H1 (cell line): ENCODE measurements around the gene PCIF1. TPM values are rescaled to one million over a fixed set of nuclear protein-coding genes. Genes with fewer than 3 reads are reported as not detected.

Experiments
- CTCF ChIA-PET: fragments of 300-600 bp; sonication (Branson Sonifier 250); formaldehyde crosslinking; loops from one replicate; lab custom pipeline; 2021; ENCODE audit not compliant: partially characterized antibody; lab: Charles Lee
- POLR2A ChIA-PET: fragments of 300-600 bp; sonication (Branson Sonifier 250); formaldehyde crosslinking; loops from one replicate; lab custom pipeline; 2021; ENCODE audit warnings: inconsistent platforms; ENCODE audit not compliant: partially characterized antibody; lab: Charles Lee
- DNase-seq, 2 experiments: peaks; one replicate each; pipeline versions ENCODE4 v3.0.0 to v3.0.0-alpha.2; 2010 to 2022; ENCODE audit warnings: low spot score in 2 of 2, low read depth in 1 of 2, mixed read lengths in 1 of 2
- FAIRE-seq: peaks from 2 replicates; lab custom pipeline; 2011; peaks lifted over from hg19 to GRCh38; lab: Jason Lieb, UNC
- H2AFZ ChIP-seq: 2 replicates; pipeline ENCODE4 v1.8.1; 2012; ENCODE audit warnings: low read length, inconsistent platforms
- H2AK5ac ChIP-seq: 2 replicates; pipeline ENCODE4 v1.6.1; 2013; ENCODE audit warnings: low read depth, low read length
- H2BK120ac ChIP-seq: replicated peaks from 2 replicates; pipeline ENCODE3; 2013; ENCODE audit warnings: low read depth, low read length, inconsistent platforms
- H2BK12ac ChIP-seq: 2 replicates; pipeline ENCODE4 v1.6.1; 2013; ENCODE audit warnings: low read depth, low read length
- H2BK15ac ChIP-seq: 2 replicates; pipeline ENCODE4 v1.6.1; 2013; ENCODE audit warnings: low read length
- H2BK20ac ChIP-seq: 2 replicates; pipeline ENCODE4 v1.6.1; 2013; ENCODE audit warnings: low read length
- H2BK5ac ChIP-seq: 2 replicates; pipeline ENCODE4 v1.6.1; 2013; ENCODE audit warnings: low read depth, low read length
- H3K14ac ChIP-seq: 2 replicates; pipeline ENCODE4 v1.6.1; 2013; ENCODE audit warnings: inconsistent platforms; ENCODE audit not compliant: insufficient read length
- H3K18ac ChIP-seq: 2 replicates; pipeline ENCODE4 v1.6.1; 2013; ENCODE audit warnings: low read length; ENCODE audit errors: extremely low read depth
- H3K23ac ChIP-seq: 2 replicates; pipeline ENCODE4 v1.6.1; 2013; ENCODE audit warnings: inconsistent platforms; ENCODE audit not compliant: insufficient read length
- H3K23me2 ChIP-seq: 2 replicates; pipeline ENCODE4 v1.6.1; 2013; ENCODE audit warnings: low read depth, low read length
- H3K27ac ChIP-seq: 2 replicates; pipeline ENCODE4 v1.6.1; 2011; ENCODE audit warnings: low read depth, low read length, inconsistent platforms
- H3K27me3 ChIP-seq, 4 experiments: replicated peaks in 1 of 4; 1 replicate in 1 of 4; 2 replicates in 3 of 4; pipeline versions ENCODE4 v1.6.1 to v1.8.1; 2011 to 2013; ENCODE audit warnings: low read length in 3 of 4, mild to moderate bottlenecking in 3 of 4, inconsistent platforms in 2 of 4, mixed read lengths in 2 of 4, moderate library complexity in 1 of 4; ENCODE audit not compliant: control insufficient read depth in 3 of 4, insufficient read depth in 3 of 4; ENCODE audit errors: extremely low read depth in 1 of 4
- H3K36me3 ChIP-seq, 4 experiments: 2 replicates each; pipeline versions ENCODE4 v1.6.1 to v1.8.1; 2011 to 2013; ENCODE audit warnings: mild to moderate bottlenecking in 4 of 4, low read length in 3 of 4, moderate library complexity in 2 of 4, control low read depth in 1 of 4, inconsistent platforms in 1 of 4; ENCODE audit not compliant: insufficient read depth in 4 of 4, control insufficient read depth in 2 of 4
- H3K4ac ChIP-seq: replicated peaks from 2 replicates; pipeline ENCODE3; 2013; ENCODE audit warnings: low read length, low read depth, mixed read lengths, inconsistent platforms; ENCODE audit not compliant: insufficient read length
- H3K4me1 ChIP-seq, 4 experiments: replicated peaks in 1 of 4; 1 replicate in 1 of 4; 2 replicates in 3 of 4; pipeline versions ENCODE4 v1.6.1 to v1.8.1; 2011 to 2013; ENCODE audit warnings: low read length in 3 of 4, inconsistent platforms in 2 of 4, mixed read lengths in 1 of 4; ENCODE audit not compliant: insufficient read depth in 4 of 4, control insufficient read depth in 3 of 4
- H3K4me2 ChIP-seq, 2 experiments: 2 replicates each; pipeline versions ENCODE4 v1.6.1 to v1.8.1; 2011 to 2013; ENCODE audit warnings: low read depth in 2 of 2, low read length in 2 of 2, control low read depth in 1 of 2, inconsistent platforms in 1 of 2, mild to moderate bottlenecking in 1 of 2; ENCODE audit not compliant: insufficient read depth in 1 of 2
- H3K4me3 ChIP-seq, 4 experiments: fragments of 200-600, 300-600 bp in 1 of 4; sonication (generic), shearing (Covaris generic), sonication (Bioruptor Twin) in 1 of 4; 2 replicates each; pipeline versions ENCODE4 v1.5.1 to v1.8.1; 2011 to 2016; ENCODE audit warnings: low read length in 4 of 4, low read depth in 3 of 4, control low read depth in 2 of 4, inconsistent platforms in 2 of 4, mild to moderate bottlenecking in 2 of 4, mixed read lengths in 1 of 4, moderate library complexity in 1 of 4; ENCODE audit not compliant: insufficient read depth in 2 of 4; ENCODE audit errors: extremely low read depth in 1 of 4
- H3K56ac ChIP-seq: replicated peaks from 2 replicates; pipeline ENCODE3; 2013; ENCODE audit warnings: low read depth, mild to moderate bottlenecking, mixed read lengths, low read length, inconsistent platforms; ENCODE audit not compliant: insufficient read length
- H3K79me1 ChIP-seq: 2 replicates; pipeline ENCODE4 v1.6.1; 2013; ENCODE audit warnings: low read depth, low read length, control low read depth
- H3K79me2 ChIP-seq, 2 experiments: 2 replicates each; pipeline versions ENCODE4 v1.6.1 to v1.8.1; 2012 to 2013; ENCODE audit warnings: low read length in 2 of 2, mild to moderate bottlenecking in 2 of 2, inconsistent platforms in 1 of 2; ENCODE audit not compliant: insufficient read depth in 2 of 2, control insufficient read depth in 1 of 2
- H3K9ac ChIP-seq, 4 experiments: replicated peaks in 1 of 4; 1 replicate in 1 of 4; 2 replicates in 3 of 4; pipeline versions ENCODE4 v1.6.1 to v1.8.1; 2011 to 2013; ENCODE audit warnings: low read depth in 3 of 4, low read length in 3 of 4, control low read depth in 2 of 4, mild to moderate bottlenecking in 2 of 4, moderate library complexity in 2 of 4, inconsistent platforms in 1 of 4; ENCODE audit errors: extremely low read depth in 1 of 4
- H3K9me3 ChIP-seq, 2 experiments: 2 replicates each; pipeline versions ENCODE4 v1.6.1 to v1.8.1; 2012 to 2013; ENCODE audit warnings: mild to moderate bottlenecking in 2 of 2, moderate library complexity in 2 of 2, control low read depth in 1 of 2, inconsistent platforms in 1 of 2, low read depth in 1 of 2, low read length in 1 of 2, mixed read lengths in 1 of 2; ENCODE audit not compliant: insufficient read depth in 2 of 2
- H4K20me1 ChIP-seq, 2 experiments: replicated peaks in 1 of 2; 2 replicates each; pipeline versions ENCODE3 to v1.8.1; 2011 to 2013; ENCODE audit warnings: inconsistent platforms in 2 of 2, low read length in 2 of 2, mild to moderate bottlenecking in 1 of 2; ENCODE audit not compliant: insufficient read depth in 2 of 2, control insufficient read depth in 1 of 2
- H4K5ac ChIP-seq: 2 replicates; pipeline ENCODE4 v1.6.1; 2013; ENCODE audit warnings: low read length, low read depth, mixed read lengths, inconsistent platforms; ENCODE audit not compliant: insufficient read length
- H4K8ac ChIP-seq: 2 replicates; pipeline ENCODE4 v1.8.0; 2013; ENCODE audit warnings: mild to moderate bottlenecking, moderate library complexity, low read length, inconsistent platforms; ENCODE audit not compliant: insufficient read depth; ENCODE audit errors: extremely low read depth
- H4K91ac ChIP-seq: replicated peaks from 2 replicates; pipeline ENCODE3; 2013; ENCODE audit warnings: low read length, mixed read lengths, inconsistent platforms; ENCODE audit not compliant: insufficient read length
- HDAC2 ChIP-seq, 2 experiments: fragments of 300-600 bp in 1 of 2; sonication (generic) in 1 of 2; IDR thresholded peaks; 2 replicates each; pipeline ENCODE4 v1.6.1; 2011 to 2012; ENCODE audit warnings: low read depth in 2 of 2, low read length in 2 of 2, mild to moderate bottlenecking in 2 of 2, moderate library complexity in 2 of 2, borderline replicate concordance in 1 of 2, inconsistent platforms in 1 of 2
- HDAC6 ChIP-seq: IDR thresholded peaks from one replicate; pipeline ENCODE4 v1.7.1; 2012; ENCODE audit warnings: low read depth, mild to moderate bottlenecking, inconsistent platforms, low read length, moderate library complexity
- JUND ChIP-seq: IDR thresholded peaks from 2 replicates; pipeline ENCODE4 v1.6.1; 2011; ENCODE audit warnings: mild to moderate bottlenecking, improper control_type of control experiment, low read length
- POLR2AphosphoS5 ChIP-seq: IDR thresholded peaks from 2 replicates; pipeline ENCODE4 v1.6.1; 2011; ENCODE audit warnings: low read depth, low read length
- SP1 ChIP-seq: IDR thresholded peaks from 2 replicates; pipeline ENCODE4 v1.6.1; 2011; ENCODE audit warnings: low read depth, low read length
- SP2 ChIP-seq: IDR thresholded peaks from 2 replicates; pipeline ENCODE4 v1.6.1; 2012; ENCODE audit warnings: mild to moderate bottlenecking, low read length, inconsistent platforms
- SP4 ChIP-seq: IDR thresholded peaks from 2 replicates; pipeline ENCODE4 v1.6.1; 2012; ENCODE audit warnings: low read length, inconsistent platforms
- TAF1 ChIP-seq: IDR thresholded peaks from 2 replicates; pipeline ENCODE4 v1.6.1; 2011; ENCODE audit warnings: mild to moderate bottlenecking, low read depth, low read length
- TAF7 ChIP-seq: optimal IDR thresholded peaks from 2 replicates; pipeline ENCODE3; 2011; ENCODE audit warnings: low read depth, mild to moderate bottlenecking, inconsistent platforms, low read length, moderate library complexity, borderline replicate concordance
- TBP ChIP-seq: IDR thresholded peaks from 2 replicates; pipeline ENCODE4 v1.6.1; 2011; ENCODE audit warnings: low read depth, low read length, improper control_type of control experiment
- WGBS, 2 experiments: shearing (Covaris generic) in 1 of 2; methylation state at CpG; one replicate each; pipeline versions ENCODE4 v1.1.6 to v1.1.7; 2013 to 2015; ENCODE audit warnings: low lambda C conversion rate in 2 of 2, mixed read lengths in 2 of 2, inconsistent platforms in 1 of 2, low coverage in 1 of 2, missing lambda C conversion rate in 1 of 2; ENCODE audit not compliant: insufficient replicate concordance in 2 of 2, insufficient coverage in 1 of 2, insufficient read length in 1 of 2; ENCODE audit errors: extremely low coverage in 1 of 2, missing lambda C conversion rate in 1 of 2; 5-methylcytosine and 5-hydroxymethylcytosine counted together
- polyA plus RNA-seq, 7 experiments: library from polyadenylated mRNA; depleted of rRNA in 3 of 7; stranded (reverse) in 5 of 7; unstranded in 2 of 7; fragments of >200 nt in 5 of 7; fragments of 200-250 nt in 2 of 7; gene quantifications; 1 replicate in 5 of 7; 2 replicates in 1 of 7; 4 replicates in 1 of 7; pipeline versions ENCODE4 v1.2.1 to v1.2.3, GENCODE V29; 2011 to 2013; ENCODE audit warnings: missing spikeins in 2 of 7, mixed read lengths in 2 of 7
- total RNA-seq: library from RNA; stranded (reverse); fragmentation: NEBNext Ultra II Directional; extraction: Animal tissue kit (Norgen Biotek cat#: 25700); gene quantifications from 2 replicates; pipeline ENCODE4 v1.2.1, GENCODE V29; 2021
- TF ChIP-seq, protein P1 (sequence below): IDR thresholded peaks from 2 replicates; pipeline ENCODE4 v1.6.1; 2012; ENCODE audit warnings: inconsistent platforms

The PCIF1 gene
- total and polyA plus RNA-seq, 2 of the 8 experiments (the other 6 are each of a cell fraction or from before 2014, with no cell fraction given), result 30.3 to 30.6 TPM

DNA sequence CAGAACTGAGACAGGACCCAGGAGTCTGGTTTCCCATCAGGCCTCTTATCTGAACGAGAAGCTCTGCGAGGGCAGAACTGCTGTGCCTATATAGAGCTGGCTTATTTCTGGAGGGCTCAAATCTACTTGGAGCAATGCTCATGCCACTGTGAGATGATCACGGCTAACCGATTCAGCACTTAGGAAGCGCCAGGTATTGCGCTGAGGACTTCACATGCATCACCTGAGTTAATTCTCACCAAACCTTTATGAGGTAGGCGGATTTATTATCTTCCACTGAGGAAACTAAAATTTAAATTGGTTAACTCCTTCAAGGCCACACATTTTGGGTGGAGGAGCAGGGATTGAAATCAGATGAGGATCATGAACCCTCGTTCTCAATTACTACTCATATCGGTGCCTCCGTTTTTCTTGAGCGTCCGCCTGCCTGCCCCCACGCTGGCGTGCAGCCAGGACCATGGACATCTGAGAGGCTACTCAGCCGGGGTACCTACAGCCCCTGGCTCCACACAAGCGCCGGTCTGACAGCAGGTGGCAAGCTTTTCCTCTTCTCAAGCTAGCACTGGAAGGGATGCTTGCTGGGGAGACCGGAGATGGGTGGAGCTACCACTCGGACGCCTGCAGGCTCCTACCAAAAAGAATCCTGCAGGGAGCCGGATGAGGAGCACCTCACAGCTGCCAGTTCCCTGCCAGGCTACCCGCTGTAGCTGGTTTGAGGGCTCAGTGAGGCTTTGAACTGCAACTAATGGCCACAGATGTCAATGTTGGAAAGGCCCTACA lies 1.0 kb upstream of the PCIF1 start:
- Histone ChIP-seq H2BK120ac (peak overlapping the region; percentile 25), H3K23me2 (peaks cover 3% of the 10 kb centered on the region; the same call in 1 of the 2 replicates), H2BK20ac (no peak overlapping the region), H4K8ac (no peak overlapping the region; the same call in none of the 2 replicates), H3K79me2 (peaks cover 0 to 22% of the 10 kb centered on the region in 2 experiments; a peak in 2 of 4 replicates), H3K79me1 (no peaks in the 10 kb centered on the region; the same call in 1 of the 2 replicates), H3K18ac (peak overlapping the region; percentile 99), H2BK12ac (no peak overlapping the region; the same call in 1 of the 2 replicates), H3K9ac (peak overlapping the region in 3 of 4 experiments; percentile 87 to 100 (median 100); a peak in 6 of 7 replicates), H3K56ac (peak overlapping the region; percentile 95), H3K27ac (peak overlapping the region; percentile 100), H2BK5ac (peak overlapping the region; percentile 96), H4K20me1 (no peaks in the 10 kb centered on the region), H3K4me3 (peak overlapping the region; percentile 66 to 91 (median 79)), H3K4me1 (peaks cover 4 to 26% (median 10%) of the 10 kb centered on the region in 4 experiments), H2AK5ac (no peak overlapping the region), H3K14ac (no peak overlapping the region), H4K91ac (peak overlapping the region; percentile 99), H3K4ac (peak overlapping the region; percentile 41), H3K23ac (no peak overlapping the region), H3K9me3 (no peaks in the 10 kb centered on the region), H2BK15ac (no peak overlapping the region; the same call in none of the 2 replicates), H4K5ac (peak overlapping the region; percentile 96), H3K27me3 (no peaks in the 10 kb centered on the region), H3K36me3 (peaks cover 0 to 8% (median 3%) of the 10 kb centered on the region in 4 experiments; a peak in 4 of 8 replicates), H3K4me2 (peak overlapping the region; percentile 66 to 73), H2AFZ (no peak overlapping the region)
- ChIA-PET POLR2A (interaction anchor here (0.6 to 18.4 kb wide), 28 partner anchors 11 to 640 kb away, joined by 3 to 283 read pairs (median 8); partner anchors contain the start of genes CTSA, NEURL2, PLTP and SDC4), CTCF (interaction anchor here (0.7 to 2.9 kb wide), 11 partner anchors 15 to 134 kb away, joined by 3 to 12 read pairs (median 4); partner anchors contain the start of gene UBE2C)
- peak; percentile 79 to 81 for DNase-seq
- FAIRE-seq, result no peak
- WGBS, 2 experiments, result 21% methylated on average over 22 of the region's 22 CpGs; no CpG with 5 or more reads in 1 of the 2 experiments
- TF ChIP-seq SP1 (peak; percentile 23; the same call in 1 of the 2 replicates), POLR2AphosphoS5 (peak; percentile 85), JUND (no peak), TBP (peak; percentile 39; the same call in 1 of the 2 replicates), HDAC2 (IDR thresholded peaks at IDR 0.05; ENCODE audit: borderline replicate concordance in 1 of 2, low read depth in 2 of 2, low read length in 2 of 2) (peak; percentile 29 to 83; a peak in 1 of 4 replicates), SP2 (no peak), HDAC6 (no peak), TAF1 (peak; percentile 71), SP4 (no peak), TAF7 (peak; percentile 27)
- TF ChIP-seq, protein P1, sequence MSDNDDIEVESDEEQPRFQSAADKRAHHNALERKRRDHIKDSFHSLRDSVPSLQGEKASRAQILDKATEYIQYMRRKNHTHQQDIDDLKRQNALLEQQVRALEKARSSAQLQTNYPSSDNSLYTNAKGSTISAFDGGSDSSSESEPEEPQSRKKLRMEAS, result peak; percentile 33; the same call in 1 of the 2 replicates
